Mesenchymal stem cell (in vitro differentiated cells and primary cell): Measurements from ENCODE around the gene PNLIPRP1.

ENCODE experiments used
- DNase-seq: peaks from one replicate; pipeline ENCODE4 v3.0.0-alpha.2; 2013
- H2AFZ ChIP-seq: one replicate; pipeline ENCODE4 v1.6.1; 2013; ENCODE audit warnings: low read depth, mild to moderate bottlenecking, control low read depth, inconsistent platforms, low read length, moderate library complexity
- H2AK5ac ChIP-seq: 2 replicates; pipeline ENCODE4 v1.6.1; 2013; ENCODE audit warnings: low read length, moderate library complexity, mild to moderate bottlenecking, inconsistent platforms; ENCODE audit not compliant: severe bottlenecking
- H2BK120ac ChIP-seq: one replicate; pipeline ENCODE4 v1.6.1; 2013; ENCODE audit warnings: low read depth, mild to moderate bottlenecking, inconsistent platforms, low read length, moderate library complexity
- H2BK12ac ChIP-seq, 2 experiments: one replicate each; pipeline ENCODE4 v1.6.1; 2013; ENCODE audit warnings: inconsistent platforms in 2 of 2, low read length in 2 of 2, mild to moderate bottlenecking in 2 of 2, moderate library complexity in 2 of 2, control low read depth in 1 of 2
- H2BK15ac ChIP-seq: one replicate; pipeline ENCODE4 v1.6.1; 2013; ENCODE audit warnings: mild to moderate bottlenecking, low read depth, inconsistent platforms; ENCODE audit not compliant: poor library complexity, severe bottlenecking
- H2BK5ac ChIP-seq: 2 replicates; pipeline ENCODE4 v1.6.1; 2013; ENCODE audit warnings: low read depth, mild to moderate bottlenecking, low read length, control low read depth, inconsistent platforms; ENCODE audit not compliant: poor library complexity, severe bottlenecking
- H3K14ac ChIP-seq, 2 experiments: one replicate each; pipeline ENCODE4 v1.6.1; 2013; ENCODE audit warnings: inconsistent platforms in 2 of 2, low read length in 2 of 2, control low read depth in 1 of 2, mild to moderate bottlenecking in 1 of 2, moderate library complexity in 1 of 2
- H3K18ac ChIP-seq, 2 experiments: one replicate each; pipeline ENCODE4 v1.6.1; 2013; ENCODE audit warnings: inconsistent platforms in 2 of 2, low read length in 2 of 2, control low read depth in 1 of 2, low read depth in 1 of 2, mild to moderate bottlenecking in 1 of 2
- H3K23ac ChIP-seq, 2 experiments: one replicate each; pipeline ENCODE4 v1.6.1; 2013; ENCODE audit warnings: inconsistent platforms in 2 of 2, low read length in 2 of 2, mild to moderate bottlenecking in 2 of 2, moderate library complexity in 2 of 2, control low read depth in 1 of 2
- H3K27ac ChIP-seq: 2 replicates; pipeline ENCODE4 v1.5.1; 2013; ENCODE audit warnings: mild to moderate bottlenecking, moderate library complexity, low read length, control low read depth, inconsistent platforms; ENCODE audit not compliant: poor library complexity, severe bottlenecking
- H3K27me3 ChIP-seq, 2 experiments: 2 replicates each; pipeline versions ENCODE4 v1.6.1 to v1.7.0; 2013; ENCODE audit warnings: low read length in 2 of 2, mild to moderate bottlenecking in 2 of 2, moderate library complexity in 2 of 2, control low read depth in 1 of 2, inconsistent platforms in 1 of 2; ENCODE audit not compliant: control insufficient read depth in 1 of 2, insufficient read depth in 1 of 2
- H3K36me3 ChIP-seq, 2 experiments: 2 replicates each; pipeline versions ENCODE4 v1.6.1 to v1.7.0; 2013; ENCODE audit warnings: low read length in 2 of 2, control low read depth in 1 of 2, inconsistent platforms in 1 of 2, low read depth in 1 of 2, mild to moderate bottlenecking in 1 of 2; ENCODE audit not compliant: insufficient read depth in 2 of 2, control insufficient read depth in 1 of 2
- H3K4ac ChIP-seq, 2 experiments: one replicate each; pipeline ENCODE4 v1.6.1; 2013; ENCODE audit warnings: inconsistent platforms in 2 of 2, low read length in 2 of 2, mild to moderate bottlenecking in 2 of 2, moderate library complexity in 2 of 2, control low read depth in 1 of 2, low read depth in 1 of 2
- H3K4me1 ChIP-seq: 2 replicates; pipeline ENCODE4 v1.6.1; 2013; ENCODE audit warnings: low read depth, low read length, control low read depth; ENCODE audit not compliant: control insufficient read depth, insufficient read depth
- H3K4me2 ChIP-seq: 2 replicates; pipeline ENCODE4 v1.6.1; 2013; ENCODE audit warnings: low read length, mild to moderate bottlenecking, inconsistent platforms; ENCODE audit not compliant: poor library complexity, severe bottlenecking
- H3K4me3 ChIP-seq, 2 experiments: 2 replicates each; pipeline versions ENCODE4 v1.5.1 to v1.7.0; 2013; ENCODE audit warnings: low read length in 2 of 2, mild to moderate bottlenecking in 2 of 2, control low read depth in 1 of 2, low read depth in 1 of 2; ENCODE audit not compliant: insufficient read depth in 1 of 2
- H3K79me1 ChIP-seq: replicated peaks from 2 replicates; pipeline ENCODE4 v1.6.1; 2013; ENCODE audit warnings: mild to moderate bottlenecking, control low read depth, low read length, inconsistent platforms; ENCODE audit not compliant: poor library complexity, severe bottlenecking
- H3K9ac ChIP-seq: 2 replicates; pipeline ENCODE4 v1.7.0; 2013; ENCODE audit warnings: mild to moderate bottlenecking, low read length, moderate library complexity
- H3K9me3 ChIP-seq: 2 replicates; pipeline ENCODE4 v1.7.0; 2013; ENCODE audit warnings: mild to moderate bottlenecking, low read length; ENCODE audit not compliant: control insufficient read depth
- H4K8ac ChIP-seq: one replicate; pipeline ENCODE4 v1.6.1; 2013; ENCODE audit warnings: inconsistent platforms, mild to moderate bottlenecking, low read length, moderate library complexity
- H4K91ac ChIP-seq: one replicate; pipeline ENCODE4 v1.6.1; 2013; ENCODE audit warnings: mild to moderate bottlenecking, low read length, inconsistent platforms
- WGBS: methylation state at CpG from one replicate; pipeline ENCODE4 v1.1.7; 2013; ENCODE audit warnings: mixed read lengths; 5-methylcytosine and 5-hydroxymethylcytosine counted together

Gene PNLIPRP1

DNA sequence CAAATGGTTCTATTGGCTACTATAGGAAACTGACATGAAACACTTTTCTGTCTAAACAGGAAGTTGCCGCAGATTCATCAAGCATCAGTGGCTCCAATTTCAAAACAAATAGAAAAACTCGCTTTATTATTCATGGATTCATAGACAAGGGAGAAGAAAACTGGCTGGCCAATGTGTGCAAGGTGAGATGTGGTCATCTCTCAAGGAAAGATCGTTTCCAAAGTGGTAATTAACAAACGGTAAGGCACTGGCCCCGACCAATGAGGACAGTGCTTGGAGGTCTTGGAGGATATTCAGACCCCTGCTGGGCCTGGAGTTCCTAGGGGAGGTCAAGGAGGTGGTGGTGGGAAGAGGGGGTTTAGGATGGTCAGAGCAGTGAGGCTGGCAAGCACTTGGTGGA, 42.5 kb upstream of the PNLIPRP1 start:
- Histone ChIP-seq H3K4me1 (no peaks in the 10 kb centered on the region), H3K23ac (no peak overlapping the region), H2BK120ac (no peak overlapping the region), H2AK5ac (no peak overlapping the region), H3K14ac (no peak overlapping the region), H2AFZ (no peak overlapping the region), H4K91ac (no peak overlapping the region), H3K9ac (no peak overlapping the region), H4K8ac (no peak overlapping the region), H2BK5ac (no peak overlapping the region), H2BK12ac (no peak overlapping the region), H3K4ac (no peak overlapping the region), H3K79me1 (no peaks in the 10 kb centered on the region), H3K9me3 (no peaks in the 10 kb centered on the region), H3K27me3 (peaks cover 0 to 5% of the 10 kb centered on the region in 2 experiments), H3K36me3 (no peaks in the 10 kb centered on the region), H3K4me3 (no peak overlapping the region), H2BK15ac (no peak overlapping the region), H3K18ac (no peak overlapping the region), H3K27ac (no peak overlapping the region), H3K4me2 (no peak overlapping the region)
- WGBS, result 69% methylated on average over 4 of the region's 5 CpGs
- no peak for DNase-seq

DNA sequence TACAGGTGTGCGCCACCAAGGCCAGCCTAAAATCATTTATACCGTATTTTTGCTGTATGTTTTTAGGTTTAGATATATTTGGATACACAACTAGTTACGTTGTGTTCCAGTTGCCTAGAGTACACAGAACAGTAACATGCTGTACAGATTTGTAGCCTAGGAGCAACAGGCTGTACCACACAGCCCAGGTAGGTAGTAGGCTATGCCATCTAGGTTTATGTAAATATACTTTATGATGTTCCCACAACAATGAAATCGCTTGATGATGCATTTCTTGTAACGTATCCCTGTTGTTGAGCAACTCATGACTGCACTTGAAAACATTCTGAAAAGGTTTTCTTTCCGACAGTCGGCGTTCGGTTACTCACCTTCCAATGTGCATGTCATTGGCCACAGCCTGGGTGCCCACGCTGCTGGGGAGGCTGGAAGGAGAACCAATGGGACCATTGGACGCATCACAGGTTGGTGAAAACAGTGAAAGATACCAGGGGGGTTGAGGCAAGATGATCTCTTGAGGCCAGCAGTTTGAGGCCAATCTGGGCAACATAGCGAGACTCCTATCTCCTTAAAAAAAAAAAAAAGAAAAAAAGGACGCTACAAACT, 37.3 kb upstream of the PNLIPRP1 start:
- no peak overlapping the region for H2BK120ac ChIP-seq
- H2AFZ ChIP-seq, result no peak overlapping the region
- no peaks in the 10 kb centered on the region for H3K4me1 ChIP-seq
- no peak overlapping the region for H4K91ac ChIP-seq
- no peaks in the 10 kb centered on the region for H3K27me3 ChIP-seq
- H3K4me3 ChIP-seq, result no peak overlapping the region
- H3K9me3 ChIP-seq, result no peaks in the 10 kb centered on the region
- H3K36me3 ChIP-seq, result no peaks in the 10 kb centered on the region
- no peak overlapping the region for H3K23ac ChIP-seq
- DNase-seq, result no peak
- no peak overlapping the region for H2BK15ac ChIP-seq
- no peak overlapping the region for H2BK12ac ChIP-seq
- H4K8ac ChIP-seq, result no peak overlapping the region
- no peak overlapping the region for H2AK5ac ChIP-seq
- H3K4ac ChIP-seq, result no peak overlapping the region
- H3K14ac ChIP-seq, result no peak overlapping the region
- no peak overlapping the region for H3K27ac ChIP-seq
- no peak overlapping the region for H3K18ac ChIP-seq
- H3K9ac ChIP-seq, result no peak overlapping the region
- no peaks in the 10 kb centered on the region for H3K79me1 ChIP-seq
- H3K4me2 ChIP-seq, result no peak overlapping the region
- WGBS, result 82% methylated on average over 11 of the region's 13 CpGs
- no peak overlapping the region for H2BK5ac ChIP-seq

DNA sequence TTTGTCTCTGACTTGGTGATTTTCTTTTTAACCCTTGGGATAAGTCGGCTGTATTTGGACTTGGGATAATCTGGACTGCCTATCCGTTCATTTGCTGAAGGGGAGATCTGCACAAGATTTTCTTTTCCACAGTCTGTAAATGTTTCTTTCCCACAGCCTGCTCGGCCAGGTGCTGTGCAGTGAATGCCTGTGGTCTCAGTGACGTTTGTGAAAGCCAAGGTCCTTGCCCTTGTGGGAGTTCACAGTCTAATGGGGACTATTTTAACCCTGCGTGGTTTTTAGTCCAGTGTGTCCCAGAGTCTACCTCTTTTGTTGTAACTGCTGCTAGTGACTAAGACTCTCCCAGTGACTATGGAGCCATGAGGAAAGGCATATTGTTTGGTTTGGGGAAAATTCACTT, 36.1 kb upstream of the PNLIPRP1 start:
- Histone ChIP-seq H3K9ac (no peak overlapping the region), H4K91ac (no peak overlapping the region), H2BK15ac (no peak overlapping the region), H2BK120ac (no peak overlapping the region), H3K27ac (no peak overlapping the region), H3K4me3 (no peak overlapping the region), H2BK5ac (no peak overlapping the region), H3K4me1 (no peaks in the 10 kb centered on the region), H3K79me1 (no peaks in the 10 kb centered on the region), H2AK5ac (no peak overlapping the region), H3K18ac (no peak overlapping the region), H3K27me3 (no peaks in the 10 kb centered on the region), H3K23ac (no peak overlapping the region), H2AFZ (no peak overlapping the region), H2BK12ac (no peak overlapping the region), H3K4ac (no peak overlapping the region), H3K4me2 (no peak overlapping the region), H4K8ac (no peak overlapping the region), H3K36me3 (no peaks in the 10 kb centered on the region), H3K14ac (no peak overlapping the region), H3K9me3 (no peaks in the 10 kb centered on the region)
- WGBS, result 74% methylated on average over 5 of the region's 5 CpGs
- DNase-seq, result no peak

DNA sequence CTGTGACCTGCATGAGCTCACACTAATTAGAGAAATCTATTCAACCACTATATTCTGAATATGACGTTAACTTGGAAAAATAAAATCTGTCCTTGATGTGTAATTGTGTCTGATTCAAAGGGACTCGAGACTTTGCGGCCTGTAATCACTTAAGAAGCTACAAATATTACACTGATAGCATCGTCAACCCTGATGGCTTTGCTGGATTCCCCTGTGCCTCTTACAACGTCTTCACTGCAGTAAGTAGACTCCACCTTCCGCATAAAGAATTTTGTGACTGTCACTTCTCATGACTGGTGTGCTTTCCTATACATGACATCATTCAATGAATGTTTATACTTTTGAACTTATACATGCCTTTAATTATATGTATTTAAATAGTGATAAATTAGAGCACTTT, 34.9 kb upstream of the PNLIPRP1 start:
- H4K8ac ChIP-seq, result no peak overlapping the region
- H2BK15ac ChIP-seq, result no peak overlapping the region
- H3K9ac ChIP-seq, result no peak overlapping the region
- H3K14ac ChIP-seq, result no peak overlapping the region
- H3K9me3 ChIP-seq, result no peaks in the 10 kb centered on the region
- no peak overlapping the region for H2BK5ac ChIP-seq
- no peak overlapping the region for H3K4me3 ChIP-seq
- H3K27ac ChIP-seq, result no peak overlapping the region
- no peaks in the 10 kb centered on the region for H3K36me3 ChIP-seq
- H2AK5ac ChIP-seq, result no peak overlapping the region
- no peaks in the 10 kb centered on the region for H3K27me3 ChIP-seq
- no peak overlapping the region for H4K91ac ChIP-seq
- whole genome bisulfite sequencing, result 76% methylated on average over 5 of the region's 6 CpGs
- H3K4me2 ChIP-seq, result no peak overlapping the region
- no peak overlapping the region for H3K18ac ChIP-seq
- DNase-seq, result no peak
- H3K79me1 ChIP-seq, result no peaks in the 10 kb centered on the region
- H2AFZ ChIP-seq, result no peak overlapping the region
- H3K23ac ChIP-seq, result no peak overlapping the region
- H3K4ac ChIP-seq, result no peak overlapping the region
- no peaks in the 10 kb centered on the region for H3K4me1 ChIP-seq
- H2BK120ac ChIP-seq, result no peak overlapping the region
- H2BK12ac ChIP-seq, result no peak overlapping the region
